Measurements from ENCODE around the gene SLC22A7.

GRCh38 chr6:43260791-43261190 lies 37.3 kb upstream of the SLC22A7 start:
- no peak for TF ChIP-seq EZH2 (IDR thresholded peaks at IDR 0.05; ENCODE audit: borderline replicate concordance, insufficient read depth, low read depth, low read length, poor library complexity, severe bottlenecking)
- TF ChIP-seq CTCF (IDR thresholded peaks at IDR 0.05) = no peak

All from B cell (primary cell).